Liver (tissue), 9 donors: ENCODE data around the gene C19orf47. TPM values are rescaled to one million over a fixed set of nuclear protein-coding genes. Genes with fewer than 3 reads are reported as not detected.

Source experiments
- DNase-seq: peaks from one replicate; pipeline ENCODE4 v3.0.0-alpha.2; 2017; ENCODE audit warnings: low spot score
- H3K27ac ChIP-seq, 2 donors: one replicate each; pipeline ENCODE4 v1.7.0; 2013; ENCODE audit warnings: inconsistent platforms in 2 of 2, low read length in 2 of 2, control low read depth in 1 of 2, low read depth in 1 of 2, mild to moderate bottlenecking in 1 of 2
- H3K27me3 ChIP-seq, 4 donors: one replicate each; pipeline versions ENCODE4 v1.6.1 to v1.7.0; 2013; ENCODE audit warnings: low read length in 3 of 4, inconsistent platforms in 1 of 4, mild to moderate bottlenecking in 1 of 4, moderate library complexity in 1 of 4; ENCODE audit not compliant: control insufficient read depth in 4 of 4, insufficient read depth in 4 of 4
- H3K36me3 ChIP-seq, 4 donors: one replicate each; pipeline versions ENCODE4 v1.6.1 to v1.7.0; 2013; ENCODE audit warnings: low read length in 3 of 4, mild to moderate bottlenecking in 3 of 4, low read depth in 1 of 4, moderate library complexity in 1 of 4; ENCODE audit not compliant: control insufficient read depth in 4 of 4, insufficient read depth in 3 of 4
- H3K4me1 ChIP-seq, 4 donors: one replicate each; pipeline versions ENCODE4 v1.6.1 to v1.7.0; 2013; ENCODE audit warnings: low read length in 3 of 4, mild to moderate bottlenecking in 3 of 4, moderate library complexity in 1 of 4; ENCODE audit not compliant: control insufficient read depth in 4 of 4, insufficient read depth in 4 of 4
- H3K4me3 ChIP-seq, 3 donors: one replicate each; pipeline versions ENCODE4 v1.6.1 to v1.7.0; 2013; ENCODE audit warnings: low read length in 3 of 3, control low read depth in 1 of 3, low read depth in 1 of 3, mild to moderate bottlenecking in 1 of 3
- H3K9ac ChIP-seq, 2 donors: one replicate each; pipeline ENCODE4 v1.7.0; 2013; ENCODE audit warnings: low read length in 2 of 2, mild to moderate bottlenecking in 2 of 2, moderate library complexity in 2 of 2, control low read depth in 1 of 2, low read depth in 1 of 2
- H3K9me3 ChIP-seq, 4 donors: one replicate each; pipeline versions ENCODE4 v1.6.1 to v1.7.0; 2013; ENCODE audit warnings: low read length in 3 of 4; ENCODE audit not compliant: control insufficient read depth in 4 of 4
- EGR1 ChIP-seq, 2 donors: IDR thresholded peaks; 2 replicates each; pipeline ENCODE4 v1.6.1; 2016 to 2018; ENCODE audit warnings: antibody characterized with exemption in 2 of 2, low read depth in 2 of 2
- FOXA1 ChIP-seq: IDR thresholded peaks from 2 replicates; pipeline ENCODE4 v1.6.1; 2016; ENCODE audit warnings: antibody characterized with exemption
- FOXA2 ChIP-seq: IDR thresholded peaks from 2 replicates; pipeline ENCODE4 v1.6.1; 2016; ENCODE audit warnings: antibody characterized with exemption
- GABPA ChIP-seq, 2 donors: IDR thresholded peaks in 1 of 2; conservative IDR thresholded peaks in 1 of 2; 2 replicates each; pipeline ENCODE4 v1.6.1; 2016; ENCODE audit warnings: antibody characterized with exemption in 2 of 2, mild to moderate bottlenecking in 1 of 2, moderate library complexity in 1 of 2
- HNF4A ChIP-seq, 2 donors: conservative IDR thresholded peaks; 2 replicates each; pipeline ENCODE4 v1.6.1; 2016; ENCODE audit warnings: antibody characterized with exemption in 2 of 2, mild to moderate bottlenecking in 2 of 2
- HNF4G ChIP-seq: IDR thresholded peaks from 2 replicates; pipeline ENCODE4 v1.6.1; 2016; ENCODE audit warnings: antibody characterized with exemption
- JUND ChIP-seq, 2 donors: IDR thresholded peaks; 2 replicates each; pipeline ENCODE4 v1.6.1; 2016; ENCODE audit warnings: antibody characterized with exemption in 2 of 2
- NR2F2 ChIP-seq: IDR thresholded peaks from 2 replicates; pipeline ENCODE4 v1.6.1; 2016; ENCODE audit warnings: antibody characterized with exemption
- RAD21 ChIP-seq, 2 donors: IDR thresholded peaks; 2 replicates each; pipeline ENCODE4 v1.6.1; 2016; ENCODE audit warnings: antibody characterized with exemption in 2 of 2, mild to moderate bottlenecking in 2 of 2
- RXRA ChIP-seq, 2 donors: IDR thresholded peaks; 2 replicates each; pipeline ENCODE4 v1.6.1; 2017 to 2018; ENCODE audit warnings: antibody characterized with exemption in 2 of 2, mild to moderate bottlenecking in 1 of 2
- SP1 ChIP-seq: IDR thresholded peaks from 2 replicates; pipeline ENCODE4 v1.6.1; 2018; ENCODE audit warnings: antibody characterized with exemption, mild to moderate bottlenecking
- TAF1 ChIP-seq: conservative IDR thresholded peaks from 2 replicates; pipeline ENCODE4 v1.6.1; 2016; ENCODE audit warnings: antibody characterized with exemption, mild to moderate bottlenecking
- YY1 ChIP-seq: IDR thresholded peaks from 2 replicates; pipeline ENCODE4 v1.6.1; 2016; ENCODE audit warnings: antibody characterized with exemption, mild to moderate bottlenecking
- WGBS: extraction: QIAGEN DNeasy Blood & Tissue Kit; methylation state at CpG from one replicate; pipeline ENCODE4 v1.1.7; 2013; 5-methylcytosine and 5-hydroxymethylcytosine counted together
- polyA plus RNA-seq, 2 donors: library from polyadenylated mRNA; stranded (reverse) in 1 of 2; unstranded in 1 of 2; fragments of 200-250 nt in 1 of 2; fragments of >200 nt in 1 of 2; fragmentation: Nextera tagmentation in 1 of 2; extraction: Ambion mirVana in 1 of 2; gene quantifications; one replicate each; pipeline versions ENCODE4 v1.2.1 to v1.2.3, GENCODE V29; 2013 to 2015
- total RNA-seq, 2 donors: library from RNA; depleted of rRNA; stranded (reverse); fragments of >200 nt; gene quantifications; one replicate each; pipeline ENCODE4 v1.2.3, GENCODE V29; 2014
- TF ChIP-seq, protein P1 (sequence below): fragments of 150-350 bp; IDR thresholded peaks from 2 replicates; pipeline ENCODE4 v1.5.1; 2017; ENCODE audit warnings: improper control_type of control experiment, low read depth, low read length; ENCODE audit not compliant: missing input control
- TF ChIP-seq, protein P2 (sequence below): IDR thresholded peaks from 2 replicates; pipeline ENCODE4 v1.6.1; 2016; ENCODE audit warnings: antibody characterized with exemption, mild to moderate bottlenecking
- TF ChIP-seq, protein P3 (sequence below): IDR thresholded peaks from 2 replicates; pipeline ENCODE4 v1.6.1; 2016; ENCODE audit warnings: antibody characterized with exemption
- TF ChIP-seq, protein P4 (sequence below): IDR thresholded peaks from 2 replicates; pipeline ENCODE4 v1.6.1; 2016; ENCODE audit warnings: antibody characterized with exemption
- TF ChIP-seq, protein P5 (sequence below): IDR thresholded peaks from 2 replicates; pipeline ENCODE4 v1.6.1; 2016; ENCODE audit warnings: antibody characterized with exemption
- donor health status: healthy.
- donor health status: healthy.
- donor health status: healthy.
- donor health status: healthy.
- donor health status: healthy.

C19orf47 gene
- total and polyA plus RNA-seq, 4 donors = 3.9 to 6.0 (median 5.0) TPM

DNA sequence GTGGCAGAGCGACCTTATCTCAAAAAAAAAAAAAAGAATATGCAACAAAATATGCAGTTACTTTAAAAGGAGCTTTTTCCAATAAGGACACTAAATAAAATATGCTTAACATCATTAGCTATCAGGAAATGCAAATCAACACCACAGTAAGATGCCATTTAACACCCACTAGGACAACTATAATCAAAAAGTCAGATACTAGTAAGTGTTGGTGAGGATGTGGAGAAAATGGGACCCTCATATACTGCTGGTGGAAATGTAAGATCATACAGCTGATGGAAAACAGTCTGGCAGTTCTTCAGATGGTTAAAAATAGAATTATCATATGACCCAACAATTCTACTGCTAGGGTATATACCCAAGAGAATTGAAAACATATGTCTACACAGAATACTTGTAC is 38.5 kb downstream of the C19orf47 start:
- Histone ChIP-seq H3K36me3 (no peaks in the 10 kb centered on the region), H3K27ac (no peak overlapping the region), H3K9me3 (no peaks in the 10 kb centered on the region), H3K4me1 (peaks cover 0 to 5% (median 0%) of the 10 kb centered on the region in 4 donors), H3K27me3 (no peaks in the 10 kb centered on the region), H3K9ac (no peak overlapping the region), H3K4me3 (no peak overlapping the region)
- TF ChIP-seq, protein P1, sequence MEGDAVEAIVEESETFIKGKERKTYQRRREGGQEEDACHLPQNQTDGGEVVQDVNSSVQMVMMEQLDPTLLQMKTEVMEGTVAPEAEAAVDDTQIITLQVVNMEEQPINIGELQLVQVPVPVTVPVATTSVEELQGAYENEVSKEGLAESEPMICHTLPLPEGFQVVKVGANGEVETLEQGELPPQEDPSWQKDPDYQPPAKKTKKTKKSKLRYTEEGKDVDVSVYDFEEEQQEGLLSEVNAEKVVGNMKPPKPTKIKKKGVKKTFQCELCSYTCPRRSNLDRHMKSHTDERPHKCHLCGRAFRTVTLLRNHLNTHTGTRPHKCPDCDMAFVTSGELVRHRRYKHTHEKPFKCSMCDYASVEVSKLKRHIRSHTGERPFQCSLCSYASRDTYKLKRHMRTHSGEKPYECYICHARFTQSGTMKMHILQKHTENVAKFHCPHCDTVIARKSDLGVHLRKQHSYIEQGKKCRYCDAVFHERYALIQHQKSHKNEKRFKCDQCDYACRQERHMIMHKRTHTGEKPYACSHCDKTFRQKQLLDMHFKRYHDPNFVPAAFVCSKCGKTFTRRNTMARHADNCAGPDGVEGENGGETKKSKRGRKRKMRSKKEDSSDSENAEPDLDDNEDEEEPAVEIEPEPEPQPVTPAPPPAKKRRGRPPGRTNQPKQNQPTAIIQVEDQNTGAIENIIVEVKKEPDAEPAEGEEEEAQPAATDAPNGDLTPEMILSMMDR = no peak
- TF ChIP-seq, protein P2, sequence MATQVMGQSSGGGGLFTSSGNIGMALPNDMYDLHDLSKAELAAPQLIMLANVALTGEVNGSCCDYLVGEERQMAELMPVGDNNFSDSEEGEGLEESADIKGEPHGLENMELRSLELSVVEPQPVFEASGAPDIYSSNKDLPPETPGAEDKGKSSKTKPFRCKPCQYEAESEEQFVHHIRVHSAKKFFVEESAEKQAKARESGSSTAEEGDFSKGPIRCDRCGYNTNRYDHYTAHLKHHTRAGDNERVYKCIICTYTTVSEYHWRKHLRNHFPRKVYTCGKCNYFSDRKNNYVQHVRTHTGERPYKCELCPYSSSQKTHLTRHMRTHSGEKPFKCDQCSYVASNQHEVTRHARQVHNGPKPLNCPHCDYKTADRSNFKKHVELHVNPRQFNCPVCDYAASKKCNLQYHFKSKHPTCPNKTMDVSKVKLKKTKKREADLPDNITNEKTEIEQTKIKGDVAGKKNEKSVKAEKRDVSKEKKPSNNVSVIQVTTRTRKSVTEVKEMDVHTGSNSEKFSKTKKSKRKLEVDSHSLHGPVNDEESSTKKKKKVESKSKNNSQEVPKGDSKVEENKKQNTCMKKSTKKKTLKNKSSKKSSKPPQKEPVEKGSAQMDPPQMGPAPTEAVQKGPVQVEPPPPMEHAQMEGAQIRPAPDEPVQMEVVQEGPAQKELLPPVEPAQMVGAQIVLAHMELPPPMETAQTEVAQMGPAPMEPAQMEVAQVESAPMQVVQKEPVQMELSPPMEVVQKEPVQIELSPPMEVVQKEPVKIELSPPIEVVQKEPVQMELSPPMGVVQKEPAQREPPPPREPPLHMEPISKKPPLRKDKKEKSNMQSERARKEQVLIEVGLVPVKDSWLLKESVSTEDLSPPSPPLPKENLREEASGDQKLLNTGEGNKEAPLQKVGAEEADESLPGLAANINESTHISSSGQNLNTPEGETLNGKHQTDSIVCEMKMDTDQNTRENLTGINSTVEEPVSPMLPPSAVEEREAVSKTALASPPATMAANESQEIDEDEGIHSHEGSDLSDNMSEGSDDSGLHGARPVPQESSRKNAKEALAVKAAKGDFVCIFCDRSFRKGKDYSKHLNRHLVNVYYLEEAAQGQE = no peak
- no peak for TF ChIP-seq HNF4A (conservative IDR thresholded peaks at IDR 0.05)
- TF ChIP-seq, protein P3, sequence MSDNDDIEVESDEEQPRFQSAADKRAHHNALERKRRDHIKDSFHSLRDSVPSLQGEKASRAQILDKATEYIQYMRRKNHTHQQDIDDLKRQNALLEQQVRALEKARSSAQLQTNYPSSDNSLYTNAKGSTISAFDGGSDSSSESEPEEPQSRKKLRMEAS = no peak
- TF ChIP-seq TAF1 = no peak
- no peak for TF ChIP-seq RAD21 (IDR thresholded peaks at IDR 0.05)
- TF ChIP-seq, protein P4, sequence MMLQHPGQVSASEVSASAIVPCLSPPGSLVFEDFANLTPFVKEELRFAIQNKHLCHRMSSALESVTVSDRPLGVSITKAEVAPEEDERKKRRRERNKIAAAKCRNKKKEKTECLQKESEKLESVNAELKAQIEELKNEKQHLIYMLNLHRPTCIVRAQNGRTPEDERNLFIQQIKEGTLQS = no peak
- no peak for TF ChIP-seq YY1
- no peak for TF ChIP-seq JUND (IDR thresholded peaks at IDR 0.05)
- TF ChIP-seq GABPA (IDR thresholded peaks at IDR 0.05 in 1 of 2, conservative IDR thresholded peaks at IDR 0.05 in 1 of 2) = no peak
- TF ChIP-seq, protein P5, sequence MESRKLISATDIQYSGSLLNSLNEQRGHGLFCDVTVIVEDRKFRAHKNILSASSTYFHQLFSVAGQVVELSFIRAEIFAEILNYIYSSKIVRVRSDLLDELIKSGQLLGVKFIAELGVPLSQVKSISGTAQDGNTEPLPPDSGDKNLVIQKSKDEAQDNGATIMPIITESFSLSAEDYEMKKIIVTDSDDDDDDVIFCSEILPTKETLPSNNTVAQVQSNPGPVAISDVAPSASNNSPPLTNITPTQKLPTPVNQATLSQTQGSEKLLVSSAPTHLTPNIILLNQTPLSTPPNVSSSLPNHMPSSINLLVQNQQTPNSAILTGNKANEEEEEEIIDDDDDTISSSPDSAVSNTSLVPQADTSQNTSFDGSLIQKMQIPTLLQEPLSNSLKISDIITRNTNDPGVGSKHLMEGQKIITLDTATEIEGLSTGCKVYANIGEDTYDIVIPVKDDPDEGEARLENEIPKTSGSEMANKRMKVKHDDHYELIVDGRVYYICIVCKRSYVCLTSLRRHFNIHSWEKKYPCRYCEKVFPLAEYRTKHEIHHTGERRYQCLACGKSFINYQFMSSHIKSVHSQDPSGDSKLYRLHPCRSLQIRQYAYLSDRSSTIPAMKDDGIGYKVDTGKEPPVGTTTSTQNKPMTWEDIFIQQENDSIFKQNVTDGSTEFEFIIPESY = no peak
- TF ChIP-seq EGR1 (IDR thresholded peaks at IDR 0.05; ENCODE audit: low read depth in 2 of 2) = no peak
- no peak for TF ChIP-seq RXRA (IDR thresholded peaks at IDR 0.05)
- TF ChIP-seq FOXA2 = no peak
- TF ChIP-seq FOXA1 = no peak
- no peak for TF ChIP-seq HNF4G
- no peak for TF ChIP-seq NR2F2
- no peak for TF ChIP-seq SP1
- WGBS = 94% methylated on average over 1 of the region's 1 CpG
- no peak for DNase-seq
